ENCODE measurements around the gene CTNNA3.

Gene CTNNA3

DNA sequence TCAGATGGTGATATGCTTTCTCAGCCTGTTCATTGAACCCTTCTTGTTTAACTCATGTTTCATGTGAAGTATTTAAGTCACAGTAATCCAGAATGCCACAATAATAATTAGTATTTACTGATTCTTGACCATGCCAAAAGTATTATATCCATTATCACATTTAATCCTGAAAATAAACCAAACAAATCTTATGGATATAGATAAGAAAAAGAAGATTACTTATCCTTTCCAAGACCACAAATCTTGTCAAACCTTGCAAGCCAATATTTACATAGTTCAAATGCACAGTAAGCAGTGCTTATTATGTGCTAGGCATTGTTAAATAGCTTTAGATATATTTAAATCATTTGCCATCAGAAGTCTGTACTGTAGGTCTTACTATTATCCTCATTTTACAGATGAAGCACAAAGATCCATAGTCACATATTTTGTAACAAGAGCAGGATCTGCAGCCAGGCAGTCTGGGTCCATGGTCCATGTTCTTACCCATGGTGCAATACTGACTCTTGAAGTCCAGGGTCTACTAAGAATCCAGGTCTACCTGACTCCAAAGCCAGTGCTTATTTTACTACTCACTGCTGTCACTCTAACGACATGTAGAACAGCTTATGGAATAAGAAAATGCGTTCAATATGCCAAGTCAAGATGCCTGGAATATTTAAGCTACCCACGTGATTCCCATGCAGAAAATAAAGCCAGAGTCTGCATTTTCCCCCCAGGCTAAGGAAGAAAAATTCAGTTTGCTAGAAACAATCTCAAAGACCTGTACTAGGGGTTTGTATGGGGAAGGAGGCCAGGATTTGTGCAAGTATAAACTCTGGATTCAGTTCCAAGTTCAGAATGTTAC is 1755.0 kb downstream of the CTNNA3 start:
- DNase-seq (ENCODE audit: low read depth) = no peak

DNA sequence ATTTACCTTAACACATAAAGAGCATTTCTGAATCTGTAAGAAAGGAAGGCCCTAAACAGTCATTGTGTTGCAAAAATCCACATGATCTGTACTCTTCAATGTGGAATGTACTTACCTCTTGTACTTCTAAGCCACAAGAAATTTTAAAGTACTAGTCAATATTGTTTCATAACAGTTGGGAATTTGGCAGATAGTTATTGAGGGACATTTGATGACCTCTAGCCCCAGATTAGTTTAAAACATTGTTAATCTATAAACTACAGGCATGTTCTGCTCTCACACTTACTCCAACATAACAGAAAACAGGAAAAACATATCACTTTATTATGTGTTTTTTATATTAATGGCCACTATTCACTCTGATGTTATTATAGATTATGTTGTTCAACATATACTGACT is 1755.9 kb downstream of the CTNNA3 start:
- DNase-seq (ENCODE audit: low read depth) = no peak

DNA sequence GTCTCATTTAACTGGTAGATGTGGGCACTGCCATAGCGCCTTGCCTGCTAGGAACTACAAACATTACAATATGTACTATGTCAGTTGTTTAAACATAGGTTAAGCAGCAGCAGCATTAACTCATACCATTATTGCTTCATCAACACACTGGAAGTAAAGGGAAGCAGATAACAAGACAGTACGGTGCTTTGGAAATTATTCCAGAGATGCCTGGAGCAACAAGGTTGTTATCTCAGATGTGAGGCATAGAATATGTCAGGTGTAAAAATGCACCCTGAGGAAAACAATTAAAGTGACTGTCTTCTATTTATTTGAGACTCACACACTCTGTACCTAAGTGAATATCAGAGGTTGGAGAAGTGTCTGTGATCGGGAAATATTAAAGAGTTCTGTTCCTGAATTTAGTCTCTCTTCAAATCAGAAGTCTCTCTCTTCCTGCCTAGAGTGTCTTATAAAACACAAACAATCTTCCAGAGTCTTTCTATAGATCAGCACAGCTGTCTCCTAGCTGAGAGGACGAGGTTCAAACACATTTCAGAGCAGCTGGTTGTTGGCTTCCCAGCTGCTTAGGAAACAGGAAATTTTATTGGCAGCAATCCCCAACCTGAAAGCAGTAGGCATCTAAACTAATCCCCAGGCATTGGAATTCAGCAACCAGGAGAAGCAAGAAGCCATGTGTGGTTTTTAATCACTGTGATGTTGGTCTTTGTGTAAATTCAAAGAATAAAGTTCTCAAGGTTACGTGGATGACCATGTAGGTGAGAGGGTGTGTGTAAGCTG is 1764.5 kb downstream of the CTNNA3 start:
- DNase-seq (ENCODE audit: low read depth) = no peak

- DNase-seq (ENCODE audit: low read depth) = no peak
Measured at GRCh38 chr10:65911151-65911835, 1784.7 kb downstream of the CTNNA3 start.

DNA sequence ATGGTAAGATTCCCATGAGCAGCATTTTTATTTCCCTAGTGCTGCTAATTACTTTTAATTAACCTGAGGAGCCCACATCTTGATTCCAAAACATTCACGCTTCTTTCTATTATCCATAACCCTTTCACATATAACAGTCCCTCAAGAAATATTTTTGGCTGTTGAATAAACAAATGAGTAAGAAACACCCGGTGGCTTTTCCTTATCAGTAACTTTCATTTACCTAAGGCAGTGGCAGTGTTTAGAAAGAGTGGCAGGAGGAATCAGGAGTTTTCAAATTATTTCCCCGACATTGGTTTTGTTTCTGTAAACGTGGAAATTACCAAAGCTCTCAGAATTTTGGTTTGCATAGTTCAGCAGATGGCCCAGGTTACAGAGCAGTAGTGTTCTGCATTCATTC is 1785.8 kb downstream of the CTNNA3 start:
- DNase-seq (ENCODE audit: low read depth) = no peak

DNA sequence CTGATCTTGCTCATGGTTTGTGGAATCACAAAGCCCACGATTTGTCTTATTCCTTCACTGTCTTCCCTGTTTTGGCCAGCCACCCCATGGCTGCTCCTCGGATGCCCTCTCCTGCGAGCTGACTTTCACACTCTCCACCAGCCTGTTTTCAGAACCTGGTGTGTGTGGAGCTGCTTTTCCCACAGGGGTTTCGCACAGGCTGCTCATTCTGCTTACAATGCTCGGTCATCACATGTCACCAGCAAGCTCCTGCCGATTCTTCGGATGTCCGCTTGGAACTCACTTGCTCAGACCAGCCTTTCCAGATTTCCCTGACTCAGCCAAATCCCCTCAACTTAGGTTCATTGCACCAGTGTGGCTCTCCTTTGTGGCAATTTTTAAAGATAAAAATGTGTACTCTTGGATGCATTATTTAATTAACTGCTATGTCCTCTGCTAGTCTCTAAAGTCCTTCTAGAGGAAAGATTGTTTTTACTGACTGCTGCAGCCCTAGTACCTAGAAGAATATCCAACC is 1788.7 kb downstream of the CTNNA3 start:
- DNase-seq (ENCODE audit: low read depth) = no peak

- DNase-seq (ENCODE audit: low read depth) = no peak
Measured at GRCh38 chr10:65903620-65904019, 1792.4 kb downstream of the CTNNA3 start.

GRCh38 chr10:65900271-65900670 is 1795.7 kb downstream of the CTNNA3 start:
- DNase-seq (ENCODE audit: low read depth) = no peak

GRCh38 chr10:65898055-65898454 is 1797.9 kb downstream of the CTNNA3 start:
- no peak for DNase-seq (ENCODE audit: low read depth)

DNA sequence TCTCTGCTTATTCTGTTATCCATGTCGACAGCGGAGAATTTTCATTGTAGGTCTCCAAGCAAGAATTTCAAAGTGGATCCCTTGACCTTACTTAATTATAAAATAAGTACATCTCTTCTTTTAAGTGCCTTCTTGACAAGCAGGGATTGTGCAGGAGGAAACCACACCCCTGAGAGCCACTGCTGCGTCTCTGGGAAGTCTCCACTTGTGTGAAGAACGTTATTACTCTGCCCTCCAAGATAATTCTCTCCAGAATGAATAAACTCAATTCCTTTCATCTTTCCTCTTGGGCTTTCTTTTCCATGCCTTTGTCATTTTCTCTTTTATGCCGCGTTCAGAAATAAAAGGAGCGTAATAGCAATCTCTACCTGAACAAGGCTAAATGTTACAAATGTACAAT is 1801.0 kb downstream of the CTNNA3 start:
- no peak for DNase-seq (ENCODE audit: low read depth)

GRCh38 chr10:65894379-65894778 is 1801.6 kb downstream of the CTNNA3 start:
- DNase-seq (ENCODE audit: low read depth) = no peak

DNA sequence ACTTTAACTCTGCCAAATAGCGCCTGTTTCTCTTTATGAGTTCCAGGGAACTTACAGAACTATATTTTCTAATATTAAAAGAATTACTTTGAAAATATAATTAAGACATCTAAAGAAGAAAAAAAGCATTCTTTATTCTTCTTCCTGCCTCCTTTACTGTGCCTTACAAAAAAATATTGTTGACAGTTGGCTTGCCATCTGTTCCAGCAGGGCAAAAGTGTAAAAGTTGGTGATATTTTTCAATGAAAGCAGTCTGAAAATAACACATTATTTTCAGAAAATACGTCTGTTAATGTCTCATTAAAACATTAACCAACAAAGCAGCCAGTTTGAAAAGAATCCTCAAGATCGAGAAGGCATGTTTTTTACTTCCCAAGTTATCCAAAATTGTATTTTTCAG is 1802.3 kb downstream of the CTNNA3 start:
- DNase-seq (ENCODE audit: low read depth) = no peak

DNA sequence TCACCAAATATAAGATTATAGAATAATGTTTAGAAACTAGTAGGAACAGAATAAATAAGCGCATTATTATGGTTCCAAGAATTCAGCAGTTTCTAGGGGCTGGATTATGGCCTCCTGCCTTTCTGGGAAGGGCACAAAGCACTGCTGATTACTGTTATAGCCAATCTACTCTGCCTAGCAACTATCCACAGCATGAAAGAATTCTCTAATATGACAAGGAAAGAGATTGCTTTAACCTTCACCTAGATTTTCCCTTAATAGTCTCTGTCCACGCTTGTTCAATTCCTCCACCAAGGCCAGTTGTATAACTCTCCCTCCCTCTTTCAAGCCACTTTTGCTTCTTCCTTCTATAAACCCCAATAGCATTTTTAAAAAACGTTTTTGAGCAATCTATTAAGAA is 1803.7 kb downstream of the CTNNA3 start:
- no peak for DNase-seq (ENCODE audit: low read depth)

DNA sequence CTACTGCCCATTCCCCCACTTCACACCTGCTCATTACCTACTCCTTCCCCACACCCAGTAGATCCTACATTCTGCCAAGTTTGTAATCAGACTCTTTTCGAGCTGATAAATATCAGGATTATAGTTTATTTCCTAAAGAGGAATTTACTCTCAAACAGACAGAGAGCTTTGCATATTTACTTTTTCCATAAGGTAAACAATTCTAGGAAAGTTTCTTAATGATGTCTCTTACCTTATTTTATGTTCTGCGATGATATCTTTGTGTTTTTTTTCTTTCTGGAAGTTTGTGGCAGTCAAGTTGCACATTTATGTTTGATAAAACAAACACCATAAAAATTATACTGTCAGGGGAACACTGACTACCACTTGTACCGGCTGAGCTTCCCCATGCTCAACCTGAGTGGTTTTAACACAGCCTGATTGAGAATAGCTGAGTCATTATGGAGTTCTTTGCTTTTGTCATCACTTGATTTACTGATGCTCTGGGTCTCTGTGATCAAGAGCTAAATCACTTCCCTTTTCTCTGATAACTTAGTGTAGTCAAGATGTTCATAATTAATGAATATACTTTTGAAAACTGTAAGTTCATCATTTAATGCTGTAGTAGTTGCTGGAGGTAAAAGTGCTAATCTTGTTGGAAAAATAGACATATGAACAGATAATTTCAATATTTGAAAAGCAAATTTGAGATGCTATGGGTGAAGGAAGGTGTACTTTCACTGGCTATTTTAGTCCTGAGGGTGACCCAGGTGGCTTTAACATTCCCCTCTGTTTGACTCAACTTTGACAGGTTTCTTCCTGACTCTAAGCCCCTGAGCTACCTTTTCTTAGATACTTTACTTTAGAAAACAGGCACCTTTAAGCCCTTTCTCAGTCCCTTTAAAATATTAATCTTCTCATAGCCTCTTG is 1804.7 kb downstream of the CTNNA3 start:
- DNase-seq (ENCODE audit: low read depth) = no peak

- DNase-seq (ENCODE audit: low read depth) = no peak
Measured at GRCh38 chr10:65864529-65864928, 1831.5 kb downstream of the CTNNA3 start.

DNA sequence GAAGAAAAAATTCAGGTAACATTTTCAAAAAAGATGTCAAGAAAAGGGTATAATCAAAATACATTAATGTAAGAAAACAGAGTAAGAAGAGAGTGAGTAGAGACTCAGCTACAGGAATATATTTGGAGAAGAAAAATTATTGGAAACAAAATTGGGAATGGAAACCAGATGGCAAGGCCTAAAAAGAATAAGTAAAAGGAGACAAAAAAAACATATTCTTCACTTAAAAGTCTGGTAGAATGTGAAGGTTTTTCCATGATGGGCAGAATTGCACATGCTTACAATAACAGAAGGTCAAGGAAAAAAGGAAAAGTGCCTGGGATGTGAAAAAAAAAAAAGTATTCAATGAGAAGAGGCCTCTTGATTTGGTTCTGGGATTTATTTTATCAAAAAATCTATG is 1832.0 kb downstream of the CTNNA3 start:
- DNase-seq (ENCODE audit: low read depth) = no peak

All from activated gamma-delta T cell treated with anti-CD3 and anti-CD28 coated beads, Interleukin-2, amount 50 U/mL, for 16 hours (primary cell).